K562 (cell line): ENCODE data around the gene SDC3. TPM values are rescaled to one million over a fixed set of nuclear protein-coding genes. Genes with fewer than 3 reads are reported as not detected.

Experiments used
- ATAC-seq: fragments of 200-7000 bp; cut with Tn5 transposase; 3 replicates; pipeline ENCODE4 v1.9.1; 2020; ENCODE audit warnings: moderate library complexity
- BruUV-seq: library from RNA; stranded (reverse); fragments of 400-500 nt; replicated peaks from 2 replicates; lab custom pipeline; 2021; lab: Mats Ljungman, UMichigan
- CTCF ChIA-PET: fragments of 300-600 bp; formaldehyde crosslinking; extraction: SDS; loops from one replicate; lab custom pipeline; 2021; ENCODE audit warnings: low intra/inter-chr PET ratio; lab: Yijun Ruan, JAX
- POLR2A ChIA-PET: fragments of 300-600, 350-650 bp; sonication (Branson Sonifier 250); formaldehyde crosslinking; extraction: SDS; loops from one replicate; lab custom pipeline; 2021; ENCODE audit warnings: antibody characterized with exemption, inconsistent platforms; lab: Yijun Ruan, JAX
- DNase-seq, 4 experiments: peaks; one replicate each; pipeline versions ENCODE4 v3.0.0 to v3.0.0-alpha.2; 2011 to 2018; ENCODE audit warnings: low spot score in 3 of 4, mixed read lengths in 3 of 4; ENCODE audit errors: extremely low read depth in 1 of 4
- FAIRE-seq: peaks from 2 replicates; lab custom pipeline; 2011; peaks lifted over from hg19 to GRCh38; lab: Jason Lieb, UNC
- H2AFZ ChIP-seq: 2 replicates; pipeline ENCODE4 v1.6.0; 2011; ENCODE audit warnings: low read depth, low read length, control low read depth, inconsistent platforms
- H3K27ac ChIP-seq: fragments of 200-600 bp; 3 replicates; pipeline ENCODE4 v1.8.0; 2011; ENCODE audit warnings: low read depth, mild to moderate bottlenecking, control low read depth, inconsistent platforms, low read length, moderate library complexity, mixed read lengths; ENCODE audit errors: extremely low read depth
- H3K27me3 ChIP-seq, 2 experiments: fragments of 300-600 bp in 1 of 2; 2 replicates in 1 of 2; 3 replicates in 1 of 2; pipeline versions ENCODE4 v1.6.0 to v1.8.0; 2011; ENCODE audit warnings: inconsistent platforms in 2 of 2, low read length in 2 of 2, mild to moderate bottlenecking in 1 of 2, mixed read lengths in 1 of 2, moderate library complexity in 1 of 2; ENCODE audit not compliant: control insufficient read depth in 2 of 2, insufficient read depth in 2 of 2
- H3K36me3 ChIP-seq: fragments of 300-600 bp; 3 replicates; pipeline ENCODE4 v1.8.0; 2011; ENCODE audit warnings: mild to moderate bottlenecking, low read length, inconsistent platforms; ENCODE audit not compliant: control insufficient read depth, insufficient read depth
- H3K4me1 ChIP-seq, 2 experiments: fragments of 200-600 bp in 1 of 2; replicated peaks in 1 of 2; 2 replicates in 1 of 2; 3 replicates in 1 of 2; pipeline versions ENCODE4 v1.5.1 to v1.8.0; 2011; ENCODE audit warnings: inconsistent platforms in 2 of 2, low read length in 2 of 2, mild to moderate bottlenecking in 1 of 2, mixed read lengths in 1 of 2, moderate library complexity in 1 of 2; ENCODE audit not compliant: control insufficient read depth in 2 of 2, insufficient read depth in 2 of 2
- H3K4me2 ChIP-seq: 2 replicates; pipeline ENCODE4 v1.6.1; 2011; ENCODE audit warnings: low read length, control low read depth, inconsistent platforms, mixed read lengths; ENCODE audit not compliant: insufficient read depth
- H3K4me3 ChIP-seq: fragments of 200-600 bp; sonication (generic), shearing (Covaris generic); 2 replicates; pipeline ENCODE4 v1.5.1; 2016; ENCODE audit warnings: control low read depth, inconsistent platforms
- H3K79me2 ChIP-seq: fragments of 200-600 bp; 3 replicates; pipeline ENCODE4 v1.8.0; 2011; ENCODE audit warnings: low read length, inconsistent platforms; ENCODE audit not compliant: control insufficient read depth, insufficient read depth
- H3K9ac ChIP-seq, 2 experiments: 2 replicates each; pipeline versions ENCODE4 v1.6.0 to v1.6.1; 2011; ENCODE audit warnings: low read depth in 2 of 2, low read length in 2 of 2, control low read depth in 1 of 2, inconsistent platforms in 1 of 2, mild to moderate bottlenecking in 1 of 2, mixed read lengths in 1 of 2; ENCODE audit not compliant: insufficient read depth in 1 of 2
- H3K9me1 ChIP-seq: one replicate; pipeline ENCODE4 v1.6.0; 2011; ENCODE audit warnings: inconsistent platforms, mild to moderate bottlenecking, low read length, moderate library complexity; ENCODE audit not compliant: control insufficient read depth, insufficient read depth
- H3K9me3 ChIP-seq: replicated peaks from 2 replicates; pipeline ENCODE4 v1.5.1; 2011; ENCODE audit warnings: low read depth, low read length, inconsistent platforms; ENCODE audit not compliant: control insufficient read depth, insufficient read depth
- H4K20me1 ChIP-seq: replicated peaks from 2 replicates; pipeline ENCODE4 v1.6.1; 2011; ENCODE audit warnings: low read length, inconsistent platforms, mixed read lengths; ENCODE audit not compliant: control insufficient read depth, insufficient read depth
- MEF2A ChIP-seq: IDR thresholded peaks from 2 replicates; pipeline ENCODE4 v1.6.1; 2011; ENCODE audit warnings: low read depth, mild to moderate bottlenecking, low read length, moderate library complexity; ENCODE audit not compliant: control insufficient read depth
- POLR2G ChIP-seq: fragments of 200-400 bp; formaldehyde crosslinking; IDR thresholded peaks from 2 replicates; pipeline ENCODE4 v1.6.1; 2017; ENCODE audit warnings: low read depth, mild to moderate bottlenecking, antibody characterized with exemption, low read length, moderate library complexity
- ZNF766 ChIP-seq: fragments of 200-800 bp; sonication (Bioruptor generic); conservative IDR thresholded peaks from 2 replicates; pipeline ENCODE4 v1.6.1; 2016; ENCODE audit warnings: missing genetic modification characterization, missing compliant biosample characterization
- WGBS: fragments of 100-300 bp; shearing (Covaris generic); methylation state at CpG from one replicate; pipeline ENCODE4 v1.1.6; 2016; ENCODE audit warnings: low coverage, mixed read lengths; ENCODE audit not compliant: insufficient coverage; ENCODE audit errors: missing lambda C conversion rate; 5-methylcytosine and 5-hydroxymethylcytosine counted together
- in situ Hi-C: fragments of 300-500 bp; cut with MboI; formaldehyde crosslinking; loops from 4 replicates; pipeline ENCODE4 v1.15.0; 2018; ENCODE audit warnings: inconsistent platforms, mixed read lengths
- intact Hi-C: fragments of 100-400 bp; cut with micrococcal nuclease; formaldehyde crosslinking; loops from 2 replicates; pipeline ENCODE4 v1.14.2; 2022
- polyA plus RNA-seq, 8 experiments: library from polyadenylated mRNA; depleted of rRNA in 4 of 8; stranded (reverse) in 5 of 8; unstranded in 3 of 8; fragments of >200 nt; fragmentation: Nextera tagmentation in 2 of 8; fragmentation: Illumina TruSeq in 1 of 8; extraction: Ambion mirVana in 2 of 8; extraction: Trizol in 1 of 8; gene quantifications; 2 replicates each; pipeline versions ENCODE4 v1.2.1 to v1.2.3, GENCODE V29; 2011 to 2014; ENCODE audit warnings: inconsistent platforms in 1 of 8, missing spikeins in 1 of 8
- total RNA-seq, 7 experiments: library from RNA; depleted of rRNA in 6 of 7; stranded (reverse); fragments of >200 nt in 6 of 7; fragmentation: Illumina TruSeq in 2 of 7; extraction: Trizol in 2 of 7; gene quantifications; 2 replicates each; pipeline versions ENCODE4 v1.2.1 to v1.2.3, GENCODE V29; 2011 to 2021; ENCODE audit warnings: low replicate concordance in 1 of 7

Gene SDC3
- total and polyA plus RNA-seq, 9 of the 15 experiments (the other 6 are each of a cell fraction or from before 2014, with no cell fraction given) = 0.38 to 44.1 (median 12.1) TPM

GRCh38 chr1:30872948-30873263 is 35.7 kb downstream of the SDC3 start:
- TF ChIP-seq ZNF766 (CRISPR knock-in tag) (no peak), POLR2G (0 out of 2 replicates have a peak, but pooled peaks have one; percentile 33), MEF2A (no peak)

More at GRCh38 chr1:30872948-30873263, 35.7 kb downstream of the SDC3 start:
- Histone ChIP-seq H3K4me2 (no peak overlapping the region), H3K36me3 (peaks cover 28% of the 10 kb centered on the region; the same call in 1 of the 3 replicates), H3K27me3 (no peaks in the 10 kb centered on the region), H3K27ac (peak overlapping the region; percentile 81; the same call in 2 of the 3 replicates), H3K9ac (peak overlapping the region; percentile 11 to 52; a peak in 2 of 4 replicates), H3K4me1 (peaks cover 30 to 49% of the 10 kb centered on the region in 2 experiments), H3K9me1 (peaks cover 7% of the 10 kb centered on the region), H3K4me3 (no peak overlapping the region), H4K20me1 (no peaks in the 10 kb centered on the region), H3K9me3 (no peaks in the 10 kb centered on the region), H2AFZ (no peak overlapping the region), H3K79me2 (no peaks in the 10 kb centered on the region)
- FAIRE-seq = no peak
- in situ Hi-C loops = no loop called here
- intact Hi-C loops = no loop called here
- CTCF ChIA-PET = no interaction called here
- no TSS peak for BruUV-seq
- no peak for ATAC-seq
- POLR2A ChIA-PET = interaction anchor here (0.6 to 4.3 kb wide), 6 partner anchors 10 to 129 kb away, joined by 3 to 33 read pairs (median 4); no protein-coding TSS in a partner anchor
- 80% methylated on average over 4 of the region's 4 CpGs for WGBS
- no peak for DNase-seq
